Subcutaneous abdominal adipose tissue (tissue), 5 donors: ENCODE results near the gene STAB1.

ENCODE experiments used
- H3K27ac ChIP-seq: one replicate; pipeline ENCODE4 v1.7.0; 2013; ENCODE audit warnings: low read depth, mild to moderate bottlenecking, inconsistent platforms, low read length, moderate library complexity
- H3K27me3 ChIP-seq, 5 donors: one replicate each; pipeline ENCODE4 v1.7.0; 2013; ENCODE audit warnings: low read length in 5 of 5, inconsistent platforms in 1 of 5; ENCODE audit not compliant: control insufficient read depth in 5 of 5, insufficient read depth in 4 of 5
- H3K36me3 ChIP-seq, 5 donors: one replicate each; pipeline ENCODE4 v1.7.0; 2013; ENCODE audit warnings: low read length in 5 of 5; ENCODE audit not compliant: control insufficient read depth in 5 of 5, insufficient read depth in 5 of 5
- H3K4me1 ChIP-seq, 5 donors: one replicate each; pipeline ENCODE4 v1.7.0; 2013; ENCODE audit warnings: low read length in 5 of 5, mild to moderate bottlenecking in 3 of 5, moderate library complexity in 1 of 5; ENCODE audit not compliant: control insufficient read depth in 5 of 5, insufficient read depth in 5 of 5
- H3K4me3 ChIP-seq, 5 donors: one replicate each; pipeline ENCODE4 v1.7.0; 2013; ENCODE audit warnings: low read length in 5 of 5, low read depth in 1 of 5
- H3K9ac ChIP-seq, 5 donors: one replicate each; pipeline ENCODE4 v1.7.0; 2013; ENCODE audit warnings: low read length in 5 of 5, mild to moderate bottlenecking in 4 of 5, moderate library complexity in 3 of 5
- H3K9me3 ChIP-seq, 5 donors: one replicate each; pipeline ENCODE4 v1.7.0; 2013; ENCODE audit warnings: low read length in 5 of 5; ENCODE audit not compliant: control insufficient read depth in 5 of 5
- donor health status: healthy.
- donor health status: healthy.
- donor health status: healthy.
- donor health status: healthy.
- donor health status: healthy.

Gene STAB1

GRCh38 chr3:52484680-52485461 lies 10.3 kb upstream of the STAB1 start:
- peaks cover 0 to 93% (median 86%) of the 10 kb centered on the region in 5 donors for H3K36me3 ChIP-seq
- no peak overlapping the region for H3K27ac ChIP-seq
- no peaks in the 10 kb centered on the region for H3K9me3 ChIP-seq

GRCh38 chr3:52487050-52487787 lies 7.9 kb upstream of the STAB1 start:
- H3K9ac ChIP-seq, result no peak overlapping the region
- no peak overlapping the region for H3K27ac ChIP-seq
- no peaks in the 10 kb centered on the region for H3K27me3 ChIP-seq
- no peaks in the 10 kb centered on the region for H3K9me3 ChIP-seq
- peaks cover 0 to 93% (median 84%) of the 10 kb centered on the region in 5 donors for H3K36me3 ChIP-seq
- no peak overlapping the region for H3K4me3 ChIP-seq
- H3K4me1 ChIP-seq, result peaks cover 14 to 49% (median 38%) of the 10 kb centered on the region in 5 donors

More at GRCh38 chr3:52484680-52485461, 10.3 kb upstream of the STAB1 start:
- H3K4me1 ChIP-seq, result peaks cover 5 to 32% (median 14%) of the 10 kb centered on the region in 5 donors
- no peak overlapping the region for H3K9ac ChIP-seq
- H3K27me3 ChIP-seq, result no peaks in the 10 kb centered on the region
- no peak overlapping the region for H3K4me3 ChIP-seq

- Histone ChIP-seq H3K27ac (no peak overlapping the region), H3K4me1 (peaks cover 17 to 55% (median 46%) of the 10 kb centered on the region in 5 donors)
Observed at GRCh38 chr3:52487788-52488691, 7.1 kb upstream of the STAB1 start.

GRCh38 chr3:52488746-52489145 lies 6.4 kb upstream of the STAB1 start:
- no peaks in the 10 kb centered on the region for H3K9me3 ChIP-seq
- H3K9ac ChIP-seq, result no peak overlapping the region
- no peak overlapping the region for H3K27ac ChIP-seq
- H3K27me3 ChIP-seq, result no peaks in the 10 kb centered on the region
- H3K4me3 ChIP-seq, result no peak overlapping the region
- H3K36me3 ChIP-seq, result peaks cover 0 to 93% (median 84%) of the 10 kb centered on the region in 5 donors
- peaks cover 14 to 55% (median 46%) of the 10 kb centered on the region in 5 donors for H3K4me1 ChIP-seq

More at GRCh38 chr3:52487788-52488691, 7.1 kb upstream of the STAB1 start:
- Histone ChIP-seq H3K27me3 (no peaks in the 10 kb centered on the region), H3K9me3 (no peaks in the 10 kb centered on the region), H3K4me3 (no peak overlapping the region), H3K36me3 (peaks cover 0 to 93% (median 84%) of the 10 kb centered on the region in 5 donors), H3K9ac (no peak overlapping the region)

GRCh38 chr3:52489453-52489852 lies 5.7 kb upstream of the STAB1 start:
- Histone ChIP-seq H3K4me3 (no peak overlapping the region), H3K36me3 (peaks cover 0 to 91% (median 83%) of the 10 kb centered on the region in 5 donors), H3K4me1 (peaks cover 14 to 60% (median 53%) of the 10 kb centered on the region in 5 donors), H3K9ac (no peak overlapping the region), H3K9me3 (no peaks in the 10 kb centered on the region), H3K27ac (no peak overlapping the region), H3K27me3 (no peaks in the 10 kb centered on the region)

GRCh38 chr3:52490035-52490938 lies 4.9 kb upstream of the STAB1 start:
- Histone ChIP-seq H3K9ac (no peak overlapping the region), H3K9me3 (no peaks in the 10 kb centered on the region), H3K27ac (peak overlapping the region; percentile 60), H3K36me3 (peaks cover 0 to 83% (median 78%) of the 10 kb centered on the region in 5 donors), H3K27me3 (no peaks in the 10 kb centered on the region), H3K4me3 (peak overlapping the region in 1 of 5 donors; percentile 11), H3K4me1 (peaks cover 15 to 60% (median 54%) of the 10 kb centered on the region in 5 donors)

GRCh38 chr3:52490939-52491526 lies 4.1 kb upstream of the STAB1 start:
- H3K27ac ChIP-seq, result peak overlapping the region; percentile 60

GRCh38 chr3:52492059-52492458 lies 3.1 kb upstream of the STAB1 start:
- Histone ChIP-seq H3K9ac (no peak overlapping the region), H3K36me3 (peaks cover 0 to 65% (median 60%) of the 10 kb centered on the region in 5 donors)

More at GRCh38 chr3:52490939-52491526, 4.1 kb upstream of the STAB1 start:
- Histone ChIP-seq H3K27me3 (no peaks in the 10 kb centered on the region), H3K4me3 (peak overlapping the region in 2 of 5 donors; percentile 16 to 21), H3K4me1 (peaks cover 15 to 68% (median 62%) of the 10 kb centered on the region in 5 donors), H3K9me3 (no peaks in the 10 kb centered on the region), H3K9ac (peak overlapping the region in 2 of 5 donors; percentile 15 to 44), H3K36me3 (peaks cover 0 to 76% (median 70%) of the 10 kb centered on the region in 5 donors)

More at GRCh38 chr3:52492059-52492458, 3.1 kb upstream of the STAB1 start:
- Histone ChIP-seq H3K27ac (no peak overlapping the region), H3K4me3 (no peak overlapping the region), H3K27me3 (no peaks in the 10 kb centered on the region), H3K9me3 (no peaks in the 10 kb centered on the region), H3K4me1 (peaks cover 15 to 78% (median 68%) of the 10 kb centered on the region in 5 donors)
